ENCODE results near the gene TMEM120A. TPM values are rescaled to one million over a fixed set of nuclear protein-coding genes. Genes with fewer than 3 reads are reported as not detected.

The TMEM120A gene
- total RNA-seq, 1 donor from 2014 or later, result 19.2 TPM

DNA sequence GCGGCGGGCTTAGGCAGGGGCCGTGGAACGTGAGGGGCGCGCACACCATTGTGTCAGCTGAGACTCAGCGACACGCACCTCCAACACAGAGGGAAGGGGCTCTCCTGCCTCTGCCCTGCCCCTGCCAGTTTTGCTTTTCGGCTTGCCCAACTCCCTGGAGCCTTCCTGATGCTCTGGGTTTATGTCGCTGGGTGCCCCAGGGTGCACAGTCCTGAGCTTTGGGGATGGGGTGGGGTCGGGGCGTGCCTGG, 13.3 kb downstream of the TMEM120A start:
- DNase-seq (ENCODE audit: low read depth), result no peak

DNA sequence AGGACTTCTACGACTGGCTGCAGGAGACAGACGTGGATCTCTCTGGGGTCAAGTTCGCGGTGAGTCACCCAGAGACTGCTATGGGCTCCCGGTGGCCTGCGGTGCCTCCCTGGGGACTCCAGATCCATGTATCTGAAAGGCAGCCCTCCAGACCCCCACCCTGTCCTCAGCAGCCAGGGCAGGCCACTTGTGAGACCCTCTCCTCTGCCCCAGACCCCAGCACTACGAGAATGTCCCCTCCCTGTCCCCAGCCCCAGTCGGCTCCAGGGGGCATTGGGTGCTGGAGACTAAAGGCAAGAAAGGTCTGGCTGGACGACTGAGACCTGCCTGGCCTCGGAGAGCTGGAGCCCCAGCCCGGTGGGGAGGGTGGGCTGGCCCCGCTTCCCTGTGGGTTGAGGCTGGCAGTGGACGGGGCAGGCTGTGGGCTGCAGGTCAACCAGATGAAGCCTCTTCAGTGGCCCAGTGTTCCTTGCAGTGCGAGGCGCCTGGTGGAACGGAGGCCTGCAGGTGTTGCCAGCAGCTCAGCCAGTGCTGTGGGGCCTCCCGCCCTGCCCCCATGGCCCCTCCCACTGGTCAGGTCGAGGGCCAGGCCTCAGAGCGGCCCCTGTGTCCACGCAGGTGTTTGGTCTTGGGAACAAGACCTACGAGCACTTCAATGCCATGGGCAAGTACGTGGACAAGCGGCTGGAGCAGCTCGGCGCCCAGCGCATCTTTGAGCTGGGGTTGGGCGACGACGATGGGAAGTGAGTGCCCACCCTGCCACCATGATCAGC, 13.8 kb downstream of the TMEM120A start:
- DNase-seq (ENCODE audit: low read depth), result no peak

DNA sequence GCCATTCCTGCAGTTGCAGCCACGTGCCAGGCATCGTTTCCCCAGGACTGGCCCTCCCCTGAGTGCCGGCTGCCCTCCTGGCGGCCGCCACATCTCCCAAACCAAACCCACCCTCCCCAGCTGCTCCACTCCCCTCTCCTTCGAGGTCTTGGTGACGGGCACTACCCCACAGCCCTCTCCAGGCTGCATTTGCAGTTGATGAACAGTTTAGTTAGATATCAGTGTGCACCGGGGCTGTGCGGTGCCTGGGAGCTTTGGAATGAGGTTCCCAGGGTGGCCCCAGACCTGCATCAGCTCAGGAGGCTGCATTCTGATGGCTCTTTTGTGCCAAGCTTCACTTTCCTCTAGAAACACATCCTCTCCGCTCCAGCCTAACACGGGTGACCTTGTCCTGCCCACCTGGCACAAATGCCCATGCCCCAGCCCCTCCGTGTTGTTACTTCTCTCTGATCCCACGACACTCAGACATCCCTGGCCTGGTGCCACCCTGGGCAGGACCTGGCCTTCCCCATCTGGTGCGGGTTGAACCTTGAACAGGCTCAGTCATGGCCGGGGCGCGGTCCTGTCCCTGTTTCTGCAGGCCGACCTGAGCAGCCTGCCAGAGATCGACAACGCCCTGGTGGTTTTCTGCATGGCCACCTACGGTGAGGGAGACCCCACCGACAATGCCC, 14.5 kb downstream of the TMEM120A start:
- no peak for DNase-seq (ENCODE audit: low read depth)

DNA sequence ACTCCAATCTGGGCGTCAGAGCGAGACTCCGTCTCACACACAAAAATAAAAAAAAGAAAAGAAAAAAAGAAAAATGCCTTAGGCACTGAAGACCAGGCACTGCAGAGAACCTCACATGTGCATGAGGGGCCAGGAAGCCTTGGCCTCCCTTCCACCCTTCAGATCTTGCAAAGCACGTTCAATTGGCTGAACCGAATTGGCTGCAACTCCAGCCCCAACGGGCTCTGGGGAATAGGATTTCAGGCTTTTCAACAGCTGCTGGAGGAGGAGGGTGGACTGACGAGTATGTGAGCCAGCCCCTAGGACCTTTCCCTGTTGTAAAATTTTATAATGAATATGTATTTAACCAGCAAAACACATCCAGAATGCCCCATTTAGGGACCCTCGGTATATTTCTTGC, 16.7 kb downstream of the TMEM120A start:
- DNase-seq (ENCODE audit: low read depth), result no peak

DNA sequence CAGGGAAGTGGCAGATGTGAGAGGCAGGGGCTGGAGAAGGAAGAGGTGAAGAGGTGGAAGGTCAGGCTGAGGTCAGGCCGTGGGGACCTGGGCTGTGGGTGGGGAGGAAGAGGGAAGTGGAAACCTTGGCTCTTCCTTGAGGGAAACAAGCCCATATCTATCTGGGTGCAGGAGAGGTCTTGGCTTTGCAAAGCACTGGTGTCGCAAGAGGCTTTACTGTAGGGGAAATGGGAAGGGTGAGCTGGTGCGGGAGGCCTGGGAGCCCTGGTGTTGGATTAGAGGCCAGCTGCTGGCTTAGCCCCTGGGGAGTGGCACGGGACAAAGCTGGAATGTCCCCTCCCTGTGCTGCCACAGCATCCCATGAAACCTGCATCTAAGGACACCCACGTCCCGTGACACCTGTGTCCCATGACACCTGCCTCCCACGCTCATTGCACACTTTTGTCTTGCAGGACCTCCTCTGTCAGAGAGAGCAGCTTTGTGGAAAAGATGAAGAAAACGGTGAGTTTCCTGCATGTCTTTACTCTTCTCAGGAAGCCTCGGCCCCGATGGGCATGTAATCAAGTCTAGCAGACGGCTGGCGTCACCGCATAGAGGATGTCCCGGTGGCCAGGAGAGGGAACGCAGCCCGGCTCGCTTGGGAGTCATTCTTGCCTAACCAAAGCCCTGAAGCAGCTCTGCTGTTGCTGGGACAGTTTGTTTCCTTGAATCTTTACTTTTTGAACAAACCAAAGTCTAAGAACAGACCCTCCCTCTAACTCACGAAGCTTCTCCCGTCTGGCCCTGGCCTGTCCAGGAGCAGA, 22.2 kb downstream of the TMEM120A start:
- DNase-seq (ENCODE audit: low read depth), result no peak

DNA sequence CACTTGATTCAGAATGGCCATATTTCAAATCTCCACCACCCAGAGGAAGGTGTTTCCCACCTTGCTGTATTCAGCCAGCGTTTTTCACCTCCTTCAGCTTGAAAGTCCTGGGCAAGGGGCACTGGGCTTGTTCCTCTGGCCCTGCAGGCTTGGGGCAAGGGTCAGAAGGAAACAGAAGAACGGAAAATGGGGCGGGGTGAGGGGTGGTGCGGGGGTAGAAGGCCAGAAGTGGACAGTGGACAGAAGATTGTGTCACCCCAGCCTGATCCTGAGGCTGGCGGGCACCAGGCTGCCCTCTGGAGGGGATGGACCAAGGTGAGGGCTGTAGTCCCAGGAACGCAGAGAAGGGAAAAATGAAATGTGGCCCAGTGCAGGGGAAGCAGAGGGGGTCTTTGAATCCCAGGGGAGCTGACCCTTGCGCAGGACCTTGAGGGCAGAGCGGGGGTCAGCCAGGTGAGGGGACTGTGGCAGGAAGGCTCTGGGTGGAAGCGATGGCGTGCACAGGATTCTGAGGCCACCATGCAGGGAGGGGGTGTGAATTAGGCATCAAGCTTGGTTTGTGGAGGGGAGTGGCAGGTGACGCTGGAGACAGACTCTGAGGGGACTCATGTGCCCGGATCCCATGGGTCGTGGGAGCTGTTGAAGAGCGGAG, 23.0 kb downstream of the TMEM120A start:
- no peak for DNase-seq (ENCODE audit: low read depth)

DNA sequence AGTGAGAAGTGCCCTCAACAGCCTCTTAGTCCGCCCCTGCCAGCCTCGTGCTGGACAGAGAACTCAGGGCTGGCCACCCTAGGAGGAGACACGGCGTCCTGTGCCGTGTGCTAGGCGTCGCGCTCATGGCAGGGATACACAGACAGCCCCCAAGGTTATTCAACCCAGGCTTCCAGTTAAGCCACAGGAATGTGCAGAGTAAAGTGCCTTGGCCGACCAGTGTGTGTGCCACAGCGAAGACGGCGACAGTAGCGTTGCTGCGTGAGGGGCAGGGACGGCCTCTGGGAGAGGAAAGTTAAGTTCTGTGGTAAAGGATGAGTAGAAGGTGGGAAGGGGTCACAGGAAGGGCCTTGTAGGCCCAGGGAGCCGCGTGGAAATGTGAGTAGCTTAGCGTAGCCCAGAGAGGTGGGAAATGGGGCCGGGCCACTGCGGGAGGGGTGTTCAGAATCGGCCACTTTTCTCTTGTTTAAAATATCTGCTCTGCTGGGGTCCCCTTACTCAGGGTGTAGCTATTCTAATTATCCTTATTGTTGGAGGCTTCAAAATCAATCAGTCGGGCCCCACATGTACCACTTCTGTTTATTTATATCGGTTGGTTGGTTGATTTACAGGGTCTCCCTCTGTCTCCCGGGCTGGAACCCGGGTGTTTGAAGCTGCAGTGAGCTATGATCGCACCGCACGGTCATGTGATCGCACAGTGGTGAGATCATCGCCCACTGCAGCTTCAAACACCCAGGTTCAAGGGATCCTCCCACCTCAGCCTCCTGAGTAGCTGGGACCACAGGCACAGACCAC, 24.5 kb downstream of the TMEM120A start:
- DNase-seq (ENCODE audit: low read depth), result no peak

DNA sequence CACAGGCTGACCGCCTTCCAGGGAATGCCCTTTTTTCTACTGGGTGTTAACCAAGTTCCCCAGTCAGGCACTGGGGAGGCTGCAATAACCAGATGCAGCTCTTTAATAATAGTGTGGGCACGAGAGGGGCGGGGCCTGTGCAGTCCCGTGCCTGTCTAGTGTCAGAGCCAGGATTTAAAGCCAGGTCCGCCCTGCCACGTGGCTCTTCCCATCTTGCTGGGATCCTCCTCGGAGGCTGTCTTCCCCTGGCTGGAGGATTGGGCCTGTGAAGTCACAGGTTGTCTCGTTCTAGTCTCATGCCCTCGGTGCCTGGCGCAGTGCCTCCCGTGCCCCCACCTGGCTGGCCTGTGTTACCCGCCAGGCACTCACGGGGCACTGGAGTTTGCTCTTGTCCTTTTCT, 25.2 kb downstream of the TMEM120A start:
- DNase-seq (ENCODE audit: low read depth), result no peak

DNA sequence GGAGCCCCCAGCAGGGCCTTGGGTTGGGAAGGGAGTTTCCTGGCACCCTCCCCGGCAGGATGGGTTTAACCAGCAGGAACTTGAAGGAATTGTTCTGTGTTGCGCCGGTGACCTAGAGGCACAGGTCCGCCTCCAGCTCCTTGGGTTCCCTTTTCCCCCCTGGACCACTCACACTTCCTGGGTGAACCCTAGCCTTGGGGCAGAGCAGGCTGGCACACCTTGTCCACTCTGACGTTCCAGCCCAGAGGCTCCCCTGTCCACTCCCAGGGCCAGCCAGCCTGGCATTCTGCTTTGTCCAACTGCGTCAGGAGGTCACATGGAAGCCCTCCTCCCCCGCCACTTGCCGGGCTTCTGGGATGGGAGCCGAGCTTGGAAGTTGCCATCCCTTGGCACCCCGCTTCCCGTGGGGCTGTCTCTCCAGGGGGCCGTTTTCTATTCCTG, 25.8 kb downstream of the TMEM120A start:
- DNase-seq (ENCODE audit: low read depth), result no peak

DNA sequence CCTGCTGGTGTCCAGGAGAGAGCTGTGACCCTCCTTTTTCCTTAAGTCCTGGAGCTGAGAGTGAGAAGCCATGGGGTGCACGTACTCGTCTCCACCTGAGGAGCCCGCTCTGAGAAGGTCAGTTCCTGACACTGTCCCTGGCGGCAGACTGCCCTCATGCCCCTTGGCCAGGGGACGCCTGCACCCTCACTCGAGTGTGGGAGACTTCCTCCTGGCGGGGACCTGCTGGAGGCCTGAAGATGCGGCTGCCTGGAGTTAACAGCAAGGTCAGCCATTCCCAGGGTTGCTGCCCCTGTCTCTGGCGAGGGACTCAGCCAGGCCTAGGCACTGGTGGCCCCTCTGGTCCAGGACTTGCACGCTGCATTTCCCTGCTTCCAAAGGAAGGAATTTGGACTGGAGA, 26.4 kb downstream of the TMEM120A start:
- no peak for DNase-seq (ENCODE audit: low read depth)

DNA sequence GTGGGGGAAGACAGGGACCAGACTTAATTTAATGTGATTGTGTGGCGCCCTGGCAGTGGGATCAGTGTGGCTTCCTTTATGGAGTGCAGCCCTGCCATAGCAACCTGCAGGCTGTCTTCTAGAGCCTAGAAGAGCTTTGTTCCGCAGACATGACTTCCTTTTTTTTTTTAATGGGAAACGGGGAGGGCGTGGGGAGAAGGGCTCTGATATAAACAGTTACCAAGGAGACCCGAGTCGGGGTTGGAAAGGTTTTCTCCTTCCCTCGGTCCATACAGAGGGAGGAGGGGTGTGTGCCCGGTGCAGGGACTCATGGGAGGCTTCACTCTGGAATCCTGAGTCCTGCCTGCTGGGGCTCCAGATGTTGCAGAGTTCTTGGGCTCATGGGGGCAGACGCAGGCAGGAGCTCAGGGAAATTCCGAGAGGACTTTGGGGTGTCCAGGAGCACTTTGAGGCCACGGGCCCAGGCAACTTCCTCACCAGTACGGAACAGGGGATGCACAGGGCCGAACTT, 26.9 kb downstream of the TMEM120A start:
- DNase-seq (ENCODE audit: low read depth), result no peak

DNA sequence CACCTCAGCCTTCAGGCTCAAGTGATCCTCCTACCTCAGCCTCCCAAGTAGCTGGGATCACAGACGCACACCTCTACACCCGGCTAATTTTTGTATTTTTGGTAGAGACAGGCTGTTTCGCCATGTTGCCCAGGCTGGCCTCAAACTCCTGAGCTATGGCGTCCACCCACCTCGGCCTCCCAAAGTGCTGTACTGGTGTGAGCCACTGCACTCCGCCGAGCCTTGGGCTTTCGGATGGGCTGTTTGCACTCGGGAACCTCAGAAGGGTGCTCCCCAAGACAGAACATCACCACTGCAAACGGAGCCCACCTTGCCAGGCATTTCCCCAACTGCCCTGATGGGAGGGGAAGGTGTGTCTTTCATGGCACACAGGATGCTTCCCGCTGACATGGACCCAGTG, 27.3 kb downstream of the TMEM120A start:
- no peak for DNase-seq (ENCODE audit: low read depth)

DNA sequence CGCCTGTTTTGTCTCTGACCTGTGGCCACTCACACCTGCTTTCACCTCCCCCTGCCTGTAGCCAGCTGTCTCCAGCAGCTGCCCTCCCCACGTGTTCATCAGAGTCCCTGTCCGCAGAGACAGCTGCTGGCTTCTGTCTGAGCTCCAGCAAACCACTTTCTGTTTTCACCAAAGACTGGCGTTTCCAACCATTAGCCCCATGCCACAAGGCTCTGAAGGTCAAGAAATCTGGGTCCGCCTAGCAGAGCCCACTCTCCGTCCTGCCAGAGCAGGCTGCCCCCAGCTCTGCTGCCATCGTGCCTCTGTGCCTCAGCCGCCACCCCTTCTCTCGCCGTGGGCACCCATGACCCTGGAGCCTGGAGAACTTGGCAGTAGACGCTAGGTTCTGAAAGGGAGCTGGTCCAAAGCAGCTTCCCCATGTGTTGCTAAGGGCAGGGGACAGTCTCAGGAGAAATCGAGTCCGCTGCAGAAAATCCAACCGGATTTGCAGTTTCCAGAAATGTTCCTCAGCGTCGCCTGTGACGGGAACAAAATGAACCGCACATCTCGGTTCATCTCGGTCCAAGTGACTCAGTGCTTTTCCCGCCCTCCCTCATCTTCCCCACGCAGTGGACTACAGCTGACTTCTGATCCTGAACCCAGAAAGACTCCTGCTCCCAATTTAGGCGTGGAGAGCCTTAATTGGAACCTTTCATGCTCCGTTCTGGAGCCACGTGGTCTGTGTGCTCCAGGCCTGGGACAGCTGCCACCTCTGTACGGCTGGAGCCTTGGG, 28.0 kb downstream of the TMEM120A start:
- DNase-seq (ENCODE audit: low read depth), result no peak

DNA sequence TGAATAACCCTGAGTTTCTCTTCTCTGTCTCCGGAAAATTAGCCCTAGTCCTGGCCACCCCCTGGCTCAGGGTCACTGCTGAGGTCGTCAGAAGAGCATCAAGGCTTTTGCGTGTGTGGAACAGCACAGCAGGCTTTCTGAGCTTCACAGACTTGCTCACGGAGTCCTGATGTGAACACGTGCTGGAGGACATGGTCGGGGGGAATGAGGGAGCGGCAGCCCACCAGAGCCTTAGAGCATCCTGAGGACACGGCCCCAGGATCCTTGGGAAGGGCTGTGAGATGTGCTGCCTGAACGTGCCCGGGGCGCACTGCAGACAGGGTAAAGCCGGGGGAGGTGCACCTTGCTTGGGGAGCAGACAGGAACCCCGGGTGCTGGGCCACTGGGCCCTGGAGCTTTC, 28.8 kb downstream of the TMEM120A start:
- no peak for DNase-seq (ENCODE audit: low read depth)

DNA sequence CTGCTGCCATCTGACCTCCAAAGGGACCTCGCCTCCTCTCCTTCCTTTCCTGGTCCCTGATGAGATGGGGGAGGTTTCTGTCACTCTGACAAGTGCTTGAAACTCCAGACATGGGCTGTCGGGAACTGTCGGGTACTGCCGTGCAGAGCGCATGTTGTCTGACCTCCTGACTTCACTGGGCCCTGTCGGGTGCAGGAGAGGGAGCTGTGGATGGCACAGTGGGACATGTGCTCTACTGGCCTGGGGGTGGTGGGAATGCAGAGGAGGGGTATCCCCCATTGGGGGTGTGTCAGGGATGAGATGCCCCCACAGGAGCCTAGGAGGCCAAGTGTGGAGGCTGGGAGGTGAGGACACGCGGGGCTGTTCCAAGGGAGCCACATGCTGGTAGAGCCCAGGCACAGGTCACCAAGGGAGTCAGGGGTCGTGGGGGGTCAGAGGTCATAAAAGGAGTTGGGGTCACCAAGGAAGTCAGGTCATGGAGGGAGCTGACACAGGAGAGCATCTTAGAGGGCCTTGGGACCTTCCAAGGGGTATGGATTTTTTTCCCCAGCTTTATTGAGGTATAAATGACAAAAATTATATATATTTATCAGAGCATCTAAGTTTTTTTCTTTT, 30.9 kb downstream of the TMEM120A start:
- no peak for DNase-seq (ENCODE audit: low read depth)

DNA sequence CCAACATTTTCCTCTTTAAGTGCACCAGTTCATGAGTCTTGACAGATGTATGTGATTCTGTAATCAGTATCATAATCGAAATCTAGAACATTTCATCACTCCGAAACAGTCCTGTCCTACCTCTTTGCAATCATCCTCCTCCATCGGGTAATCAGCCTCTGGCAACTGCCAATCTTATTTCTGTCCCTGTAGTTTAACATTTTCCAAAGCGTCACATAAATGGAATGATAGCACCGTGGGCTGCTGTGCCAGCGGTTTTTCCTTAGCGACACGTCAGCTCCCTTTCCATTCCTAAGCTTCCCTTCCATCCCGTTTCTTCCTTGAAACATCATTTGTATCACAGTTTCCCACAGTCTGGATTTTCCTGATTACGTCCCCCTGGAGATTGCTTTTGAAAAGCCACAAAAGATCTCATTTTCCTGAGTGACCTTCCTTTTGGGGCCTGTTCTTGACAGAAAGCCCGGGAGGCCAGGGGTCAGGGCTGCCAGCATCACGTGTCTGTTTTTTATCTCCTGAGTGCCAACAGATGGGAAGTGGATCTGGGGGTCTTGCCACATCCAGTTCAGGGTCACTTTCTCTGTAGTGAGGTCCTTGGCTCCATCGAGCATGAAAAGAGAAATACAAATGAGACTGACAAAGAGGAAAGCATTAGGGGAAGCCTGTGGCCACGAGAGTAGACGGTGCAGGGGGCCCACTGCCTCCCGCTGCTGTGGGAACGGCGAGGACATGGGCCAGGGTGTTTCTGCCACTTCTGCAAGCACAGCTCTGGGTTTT, 31.6 kb downstream of the TMEM120A start:
- DNase-seq (ENCODE audit: low read depth), result no peak

DNA sequence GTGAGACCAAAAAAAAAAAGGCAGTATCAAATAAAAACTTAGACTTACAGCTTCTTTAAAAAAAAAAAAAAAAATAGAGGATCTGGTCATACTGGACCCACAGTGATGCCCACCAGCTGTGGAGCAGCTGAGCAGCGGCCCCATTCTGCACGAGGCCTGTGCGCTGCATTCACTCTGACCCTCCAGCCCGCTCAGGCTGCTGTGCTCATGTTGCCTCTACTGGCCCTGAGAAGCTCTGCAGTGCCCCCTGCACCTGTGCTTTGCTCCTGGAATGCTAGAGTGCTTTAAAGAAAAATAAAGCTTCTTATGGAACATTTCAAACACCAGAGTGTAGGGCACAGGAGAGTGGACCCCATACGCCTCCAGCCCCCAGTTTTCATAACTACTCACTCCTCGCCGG, 33.2 kb downstream of the TMEM120A start:
- no peak for DNase-seq (ENCODE audit: low read depth)

DNA sequence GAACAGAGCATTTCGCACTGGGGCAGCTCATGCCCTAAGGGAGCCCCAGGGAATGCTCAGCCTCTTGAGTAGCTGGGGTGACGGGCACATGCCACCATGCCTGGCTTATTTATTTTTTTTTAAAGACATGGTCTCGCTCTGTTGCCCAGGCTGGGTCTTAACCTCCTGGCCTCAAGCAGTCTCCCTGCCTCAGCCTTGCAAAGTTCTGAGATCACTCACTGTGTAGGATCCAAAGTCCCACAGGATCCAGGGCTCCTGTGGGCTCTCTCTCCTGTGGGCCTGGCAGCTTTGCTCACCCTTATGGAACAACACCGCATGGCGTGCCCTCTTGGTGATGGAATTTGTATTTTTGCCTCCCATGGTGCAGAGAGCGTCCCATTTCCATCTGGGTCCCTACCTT, 34.0 kb downstream of the TMEM120A start:
- DNase-seq (ENCODE audit: low read depth), result no peak

DNA sequence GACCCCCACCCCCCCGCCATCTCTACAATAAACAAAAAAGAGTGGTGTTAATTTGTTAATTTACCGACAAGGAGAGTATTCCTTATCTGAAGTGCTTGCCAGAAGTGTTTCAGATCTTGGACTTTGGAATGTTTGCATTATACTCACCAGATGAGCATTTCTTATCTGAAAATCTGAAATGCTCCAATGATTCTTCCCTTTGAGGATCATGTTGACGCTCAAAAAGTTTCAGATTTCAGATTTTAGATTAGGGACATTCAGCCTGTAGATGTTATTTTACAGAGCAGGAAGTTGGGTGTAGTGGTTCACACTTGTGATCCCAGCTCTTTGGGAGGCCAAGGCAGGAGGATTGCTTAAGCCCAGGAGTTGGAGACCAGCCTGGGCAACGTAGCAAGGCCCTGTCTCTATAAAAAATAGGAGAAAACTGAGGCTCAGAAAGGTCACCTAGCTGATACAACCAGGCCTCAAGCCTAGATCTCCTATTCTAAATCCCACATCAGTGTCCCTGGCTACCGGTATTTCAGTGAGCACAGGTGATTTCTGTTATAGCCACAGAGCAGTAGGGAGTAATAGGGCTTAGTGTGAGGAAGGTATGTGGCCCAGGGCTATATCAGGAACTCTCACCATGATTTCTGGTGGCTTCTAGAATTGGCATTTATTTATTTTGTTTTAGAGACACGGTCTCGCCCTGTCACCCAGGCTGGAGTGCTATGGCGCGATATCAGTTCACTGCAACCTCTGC, 35.4 kb downstream of the TMEM120A start:
- DNase-seq (ENCODE audit: low read depth), result peak; percentile 18
